Bronchial epithelial cell (primary cell): ENCODE results near the gene MGLL. TPM values are rescaled to one million over a fixed set of nuclear protein-coding genes. Genes with fewer than 3 reads are reported as not detected.
A peak's percentile ranks its signal among the peaks of the same experiment; 100 is the strongest.

Experiments used
- DNase-seq: peaks from one replicate; pipeline ENCODE4 v3.0.0-alpha.2; 2010; ENCODE audit warnings: low read depth
- FAIRE-seq: peaks from 2 replicates; lab custom pipeline; 2011; peaks lifted over from hg19 to GRCh38; lab: Jason Lieb, UNC
- H3K27me3 ChIP-seq: 2 replicates; pipeline ENCODE4 v1.5.1; 2011; ENCODE audit warnings: low read length; ENCODE audit not compliant: control insufficient read depth, insufficient read depth
- H3K36me3 ChIP-seq: 2 replicates; pipeline ENCODE4 v1.5.1; 2011; ENCODE audit warnings: low read length; ENCODE audit not compliant: control insufficient read depth, insufficient read depth
- H3K4me3 ChIP-seq: 2 replicates; pipeline ENCODE4 v1.5.1; 2011; ENCODE audit warnings: mild to moderate bottlenecking, low read depth, low read length, control low read depth
- total RNA-seq: library from RNA; depleted of rRNA; stranded (reverse); fragments of >200 nt; gene quantifications from 2 replicates; pipeline ENCODE4 v1.2.1, GENCODE V29; 2014
- TF ChIP-seq, protein P1 (sequence below): IDR thresholded peaks from 2 replicates; pipeline ENCODE4 v1.5.1; 2011; ENCODE audit warnings: mild to moderate bottlenecking, moderate library complexity, low read length, control low read depth, inconsistent platforms; ENCODE audit not compliant: insufficient read depth, severe bottlenecking

Gene MGLL
- 25.5 and 47.9 TPM in 2 replicates for total RNA-seq

DNA sequence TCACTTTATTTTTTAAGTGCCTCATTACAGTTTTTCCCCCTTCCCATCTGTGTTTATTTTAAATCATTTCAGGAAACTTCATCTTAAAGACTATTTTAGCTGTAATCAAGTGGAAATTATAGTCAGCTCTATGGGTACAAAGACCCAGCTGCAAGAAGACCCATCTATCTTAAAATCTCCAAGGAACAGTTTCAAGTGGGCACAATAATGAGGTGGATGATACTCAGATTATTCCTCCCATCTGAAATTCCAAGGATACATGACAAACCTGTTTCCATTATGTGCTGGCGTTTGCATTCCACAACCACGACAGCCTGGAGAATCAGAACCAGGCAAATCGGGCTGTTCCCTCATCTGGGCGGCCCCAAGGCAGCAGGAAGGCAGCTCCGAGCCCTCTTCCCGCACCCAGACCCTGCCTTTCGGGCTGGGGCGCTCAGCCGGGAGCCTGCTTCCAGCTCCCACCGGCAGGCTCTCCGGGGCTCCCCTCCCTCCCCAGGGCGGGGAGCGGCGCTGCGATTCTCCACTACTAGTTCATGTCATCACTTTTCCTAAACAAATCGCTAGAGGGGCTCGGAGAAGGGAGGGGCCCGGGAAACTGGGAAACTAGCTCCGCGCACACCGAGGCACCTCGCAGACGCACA is at the start of gene MGLL:
Gene MGLL (minus strand): TSS at position 475 of the 641 bp plus-strand sequence. CDS start 197 bp downstream, at position 278.
- FAIRE-seq (no peak), DNase-seq (peak; percentile 40)
- H3K4me3 ChIP-seq = peak within 1 kb of the TSS; percentile 66

DNA sequence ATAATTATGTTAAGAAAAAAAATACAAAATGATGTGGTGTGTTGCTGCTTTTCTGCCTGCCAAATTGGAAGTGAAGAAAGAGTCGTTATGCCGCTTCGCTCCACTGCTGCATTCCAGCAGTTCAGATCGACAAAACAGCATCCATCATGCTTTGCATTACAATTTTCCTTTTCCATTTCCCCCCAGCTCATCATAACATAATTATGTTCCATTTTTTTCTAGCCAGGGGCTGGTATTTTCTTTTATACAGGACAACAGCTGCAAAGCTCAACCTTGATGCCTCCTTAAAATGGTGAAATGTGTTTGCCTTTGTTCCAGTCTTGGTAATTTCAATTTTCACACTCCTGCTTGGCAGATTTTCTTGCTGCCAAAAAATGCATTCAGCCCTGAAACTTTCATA is 47.8 kb upstream of the MGLL start:
- no peak for DNase-seq
- FAIRE-seq = no peak
- TF ChIP-seq, protein P1, sequence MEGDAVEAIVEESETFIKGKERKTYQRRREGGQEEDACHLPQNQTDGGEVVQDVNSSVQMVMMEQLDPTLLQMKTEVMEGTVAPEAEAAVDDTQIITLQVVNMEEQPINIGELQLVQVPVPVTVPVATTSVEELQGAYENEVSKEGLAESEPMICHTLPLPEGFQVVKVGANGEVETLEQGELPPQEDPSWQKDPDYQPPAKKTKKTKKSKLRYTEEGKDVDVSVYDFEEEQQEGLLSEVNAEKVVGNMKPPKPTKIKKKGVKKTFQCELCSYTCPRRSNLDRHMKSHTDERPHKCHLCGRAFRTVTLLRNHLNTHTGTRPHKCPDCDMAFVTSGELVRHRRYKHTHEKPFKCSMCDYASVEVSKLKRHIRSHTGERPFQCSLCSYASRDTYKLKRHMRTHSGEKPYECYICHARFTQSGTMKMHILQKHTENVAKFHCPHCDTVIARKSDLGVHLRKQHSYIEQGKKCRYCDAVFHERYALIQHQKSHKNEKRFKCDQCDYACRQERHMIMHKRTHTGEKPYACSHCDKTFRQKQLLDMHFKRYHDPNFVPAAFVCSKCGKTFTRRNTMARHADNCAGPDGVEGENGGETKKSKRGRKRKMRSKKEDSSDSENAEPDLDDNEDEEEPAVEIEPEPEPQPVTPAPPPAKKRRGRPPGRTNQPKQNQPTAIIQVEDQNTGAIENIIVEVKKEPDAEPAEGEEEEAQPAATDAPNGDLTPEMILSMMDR = no peak
- H3K27me3 ChIP-seq = no peaks in the 10 kb centered on the region
- H3K4me3 ChIP-seq = no peak overlapping the region
- no peaks in the 10 kb centered on the region for H3K36me3 ChIP-seq

More for the DNA sequence above, at the start of gene MGLL:
- TF ChIP-seq, protein P1 = no peak
- Histone ChIP-seq H3K27me3 (no peaks in the 10 kb centered on the region), H3K36me3 (no peaks in the 10 kb centered on the region)

GRCh38 chr3:127867986-127868385 is 45.7 kb upstream of the MGLL start:
- Histone ChIP-seq H3K4me3 (no peak overlapping the region), H3K36me3 (no peaks in the 10 kb centered on the region), H3K27me3 (no peaks in the 10 kb centered on the region)
- DNase-seq (peak; percentile 27), FAIRE-seq (no peak)
- TF ChIP-seq, protein P1 = no peak

DNA sequence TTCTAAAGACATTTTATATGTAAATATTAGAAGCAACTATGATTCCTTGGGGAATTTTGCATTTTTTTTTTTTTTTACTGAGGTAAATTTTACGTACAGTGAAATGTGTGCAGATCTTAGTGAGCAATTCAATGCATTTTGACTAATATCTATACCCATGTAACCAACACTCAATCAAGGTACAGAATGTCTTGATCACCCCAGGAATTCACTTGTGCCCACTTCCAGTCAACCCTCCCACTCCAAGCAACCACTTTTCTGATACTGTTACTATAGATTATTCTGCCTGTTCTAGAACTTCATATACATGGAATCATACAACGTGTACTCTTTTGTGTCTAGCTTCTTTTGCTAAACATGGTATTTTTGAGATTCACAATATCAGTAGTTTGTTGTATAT is 45.1 kb upstream of the MGLL start:
- no peak for FAIRE-seq
- Histone ChIP-seq H3K4me3 (no peak overlapping the region), H3K27me3 (no peaks in the 10 kb centered on the region), H3K36me3 (no peaks in the 10 kb centered on the region)
- TF ChIP-seq, protein P1 = no peak
- DNase-seq = no peak

DNA sequence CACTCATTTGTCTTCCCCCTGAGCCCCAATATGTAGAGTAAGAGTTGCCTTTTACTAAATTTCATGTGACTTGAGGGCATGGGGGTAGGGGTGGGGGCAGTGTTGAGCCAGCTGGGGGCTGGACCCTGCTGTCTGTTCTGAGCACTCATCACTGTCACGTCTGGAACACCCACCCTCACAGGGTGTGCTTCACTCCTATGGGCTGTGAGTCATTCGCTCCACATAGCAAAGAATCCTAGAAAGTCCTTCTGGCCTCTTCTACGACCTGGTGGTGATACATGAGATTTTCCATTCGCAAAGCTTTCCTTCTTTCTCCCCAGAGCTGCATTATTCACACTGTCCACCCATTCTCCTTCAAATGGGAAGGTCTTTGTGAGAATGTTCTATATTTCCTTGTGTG is 43.6 kb upstream of the MGLL start:
- no peak for FAIRE-seq
- TF ChIP-seq, protein P1 = no peak
- DNase-seq = peak; percentile 40
- H3K4me3 ChIP-seq = no peak overlapping the region
- H3K36me3 ChIP-seq = no peaks in the 10 kb centered on the region
- no peaks in the 10 kb centered on the region for H3K27me3 ChIP-seq
